AG10803 (cell line): ENCODE measurements around the gene ZNF555.
A peak's percentile ranks its signal among the peaks of the same experiment; 100 is the strongest.
"Not testable (repeated sequence)": the region's sequence is repeated elsewhere in the genome, so short reads cannot be mapped to it uniquely, and the experiment has no call there.

ENCODE experiments used
- DNase-seq: peaks from one replicate; pipeline ENCODE4 v3.0.0; 2010; ENCODE audit warnings: low read depth
- H3K4me3 ChIP-seq: 2 replicates; pipeline ENCODE4 v1.5.1; 2011; ENCODE audit warnings: mild to moderate bottlenecking, low read length, control low read depth
- CTCF ChIP-seq: conservative IDR thresholded peaks from 2 replicates; pipeline ENCODE4 v1.5.1; 2011; ENCODE audit warnings: mild to moderate bottlenecking, low read length, control low read depth, inconsistent platforms

ZNF555 gene

GRCh38 chr19:2863816-2864215, 22.5 kb downstream of the ZNF555 start:
- DNase-seq, result no peak
- H3K4me3 ChIP-seq, result no peak overlapping the region
- TF ChIP-seq CTCF, result no peak

- no peak for TF ChIP-seq CTCF
- no peak for DNase-seq
- no peak overlapping the region for H3K4me3 ChIP-seq
These were observed 24.2 kb downstream of the ZNF555 start for GRCh38 chr19:2865334-2866100.

GRCh38 chr19:2866495-2867024, 25.3 kb downstream of the ZNF555 start:
- no peak for TF ChIP-seq CTCF
- no peak for DNase-seq
- H3K4me3 ChIP-seq, result peak overlapping the region; percentile 17; the same call in 1 of the 2 replicates

GRCh38 chr19:2867025-2867991, 26.0 kb downstream of the ZNF555 start, which contains the start of gene ZNF556:
Gene ZNF556, plus strand, starts transcription at chr19:2867335. Its CDS starts 87 bp downstream, at chr19:2867422.
- H3K4me3 ChIP-seq, result peak within 1 kb of the TSS; percentile 59
- TF ChIP-seq CTCF, result no peak
- peak; percentile 91 for DNase-seq

GRCh38 chr19:2869618-2870017, 28.3 kb downstream of the ZNF555 start:
- H3K4me3 ChIP-seq, result no peak overlapping the region
- TF ChIP-seq CTCF, result no peak
- DNase-seq, result no peak

GRCh38 chr19:2872175-2872574, 30.9 kb downstream of the ZNF555 start:
- H3K4me3 ChIP-seq, result not testable (repeated sequence)
- DNase-seq, result peak; percentile 33
- TF ChIP-seq CTCF, result peak; percentile 31; the same call in 1 of the 2 replicates
